Purkinje cell (primary cell): ENCODE results near the gene AK8. TPM values are rescaled to one million over a fixed set of nuclear protein-coding genes. Genes with fewer than 3 reads are reported as not detected.

ENCODE experiments used
- polyA plus RNA-seq: library from polyadenylated mRNA; unstranded; fragments of >200 nt; fragmentation: Nextera tagmentation; gene quantifications from 2 replicates; pipeline ENCODE4 v1.2.1, GENCODE V29; 2014

AK8 gene
- 0.11 and 0.77 TPM in 2 replicates for polyA plus RNA-seq

GRCh38 chr9:132877824-132878694 is at the start of gene AK8:
Gene AK8 (minus strand): TSS chr9:132878284. CDS start chr9:132878255, 29 bp downstream.

GRCh38 chr9:132878695-132879456 is 792 bp upstream of the AK8 start, which contains the start of gene SPACA9:
Gene SPACA9 (plus strand): TSS chr9:132878898. CDS start chr9:132883948, 5,050 bp downstream.

Other genes starting within 250 kb of the AK8 start
- 2.4 and 2.9 TPM in 2 replicates for gene DDX31, start 208.3 kb downstream of the AK8 start, polyA plus RNA-seq
- gene GTF3C4, start 207.8 kb downstream of the AK8 start, polyA plus RNA-seq: 2.9 and 5.0 TPM in 2 replicates
- gene SPACA9, start 614 bp upstream of the AK8 start, polyA plus RNA-seq: 24.8 and 38.6 TPM in 2 replicates
- 20.4 and 25.5 TPM in 2 replicates for gene TSC1, start 66.3 kb upstream of the AK8 start, polyA plus RNA-seq
- gene GFI1B, start 100.4 kb upstream of the AK8 start, polyA plus RNA-seq: not detected in 2 replicates
- gene GTF3C5, start 152.7 kb upstream of the AK8 start, polyA plus RNA-seq: 1.5 and 4.3 TPM in 2 replicates
- gene CEL, start 183.7 kb upstream of the AK8 start, polyA plus RNA-seq: 0.09 and 0.10 TPM in 2 replicates
- gene RALGDS, start 243.0 kb upstream of the AK8 start, polyA plus RNA-seq: 0.67 and 0.81 TPM in 2 replicates